HTR-8/SVneo (cell line): ENCODE data around the gene RAB11FIP4.
A peak's percentile ranks its signal among the peaks of the same experiment; 100 is the strongest.

Experiments
- DNase-seq: peaks from one replicate; pipeline ENCODE4 v3.0.0; 2011; ENCODE audit warnings: low spot score, mixed read lengths; ENCODE audit not compliant: insufficient read length
- FAIRE-seq: peaks from 2 replicates; lab custom pipeline; 2011; peaks lifted over from hg19 to GRCh38; lab: Jason Lieb, UNC

RAB11FIP4 gene

DNA sequence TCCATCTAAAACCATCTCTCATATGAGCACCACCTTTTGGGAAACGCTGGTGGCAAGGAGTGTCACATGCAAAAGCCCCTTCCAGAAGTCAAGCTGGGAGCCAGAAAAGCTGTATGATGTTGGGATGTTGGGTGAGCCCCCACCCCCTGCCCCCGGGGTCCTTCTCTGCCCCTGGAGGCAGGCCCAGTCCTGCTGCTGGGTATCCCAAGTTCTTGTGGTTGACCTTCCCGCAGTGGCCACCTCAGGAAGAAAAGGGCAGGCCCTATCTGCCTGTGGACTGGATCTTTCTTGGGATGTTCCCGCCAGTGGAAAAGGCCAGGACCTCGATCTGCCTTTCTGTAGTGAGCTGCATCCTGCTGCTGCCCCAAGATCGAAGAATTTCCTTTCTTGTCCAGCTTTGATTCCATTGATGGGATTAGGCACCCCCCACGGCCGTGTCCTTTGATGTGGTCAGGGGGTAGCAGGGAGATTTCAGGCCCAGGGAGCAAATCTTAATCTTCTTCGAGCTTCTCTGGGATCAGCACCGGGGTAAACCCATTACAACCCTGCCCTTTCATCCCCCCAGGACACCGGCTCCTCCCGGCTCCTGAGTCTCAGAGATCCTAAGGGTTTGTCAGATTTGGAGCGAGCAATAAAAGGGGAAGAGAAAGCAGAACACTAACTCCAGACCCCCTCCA is 165.6 kb downstream of the RAB11FIP4 start:
- no peak for FAIRE-seq
- no peak for DNase-seq

DNA sequence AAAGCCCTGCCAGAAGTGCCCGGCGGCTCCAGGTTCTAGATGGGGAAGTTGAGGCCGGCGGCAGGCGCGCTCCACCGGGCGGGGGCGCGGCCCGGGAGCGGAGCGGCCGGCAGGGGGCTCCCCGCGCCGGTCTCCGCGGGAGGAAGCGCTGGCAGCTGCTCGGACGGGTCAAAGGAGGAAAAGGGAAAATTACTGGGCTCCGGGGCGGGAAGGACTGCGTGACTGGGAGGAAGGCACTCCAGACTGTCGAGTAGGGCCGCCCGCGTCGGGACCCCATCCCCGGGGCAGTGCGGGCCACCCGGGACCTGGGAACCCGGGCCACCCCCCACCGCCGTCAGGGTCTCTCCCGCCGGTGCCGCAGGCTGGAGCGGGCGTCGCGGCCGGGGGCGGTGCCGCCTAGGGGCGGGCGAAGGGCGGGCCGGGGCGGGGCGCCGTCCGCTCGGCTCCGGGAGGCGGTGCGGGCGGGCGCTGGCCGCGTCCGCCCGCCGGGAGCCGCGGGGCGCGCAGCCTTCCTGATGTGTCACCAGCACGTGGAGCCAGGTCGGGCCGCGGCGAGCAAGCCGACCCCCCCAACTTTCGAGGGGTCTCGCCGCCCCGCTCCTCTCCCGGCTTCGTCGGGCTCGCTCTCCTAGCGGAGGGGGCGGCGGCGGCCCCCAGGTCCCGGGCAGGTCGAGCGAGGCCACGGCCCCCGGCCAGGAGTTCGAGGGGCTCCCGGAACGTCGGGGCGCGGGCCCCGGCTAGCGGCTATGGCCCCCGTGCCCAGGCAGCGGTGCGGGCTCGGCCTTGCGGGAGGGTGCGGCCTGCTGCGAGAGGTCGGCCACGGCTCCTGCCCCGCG is 167.5 kb downstream of the RAB11FIP4 start:
- FAIRE-seq: peak; percentile 55
- peak; percentile 86 for DNase-seq

DNA sequence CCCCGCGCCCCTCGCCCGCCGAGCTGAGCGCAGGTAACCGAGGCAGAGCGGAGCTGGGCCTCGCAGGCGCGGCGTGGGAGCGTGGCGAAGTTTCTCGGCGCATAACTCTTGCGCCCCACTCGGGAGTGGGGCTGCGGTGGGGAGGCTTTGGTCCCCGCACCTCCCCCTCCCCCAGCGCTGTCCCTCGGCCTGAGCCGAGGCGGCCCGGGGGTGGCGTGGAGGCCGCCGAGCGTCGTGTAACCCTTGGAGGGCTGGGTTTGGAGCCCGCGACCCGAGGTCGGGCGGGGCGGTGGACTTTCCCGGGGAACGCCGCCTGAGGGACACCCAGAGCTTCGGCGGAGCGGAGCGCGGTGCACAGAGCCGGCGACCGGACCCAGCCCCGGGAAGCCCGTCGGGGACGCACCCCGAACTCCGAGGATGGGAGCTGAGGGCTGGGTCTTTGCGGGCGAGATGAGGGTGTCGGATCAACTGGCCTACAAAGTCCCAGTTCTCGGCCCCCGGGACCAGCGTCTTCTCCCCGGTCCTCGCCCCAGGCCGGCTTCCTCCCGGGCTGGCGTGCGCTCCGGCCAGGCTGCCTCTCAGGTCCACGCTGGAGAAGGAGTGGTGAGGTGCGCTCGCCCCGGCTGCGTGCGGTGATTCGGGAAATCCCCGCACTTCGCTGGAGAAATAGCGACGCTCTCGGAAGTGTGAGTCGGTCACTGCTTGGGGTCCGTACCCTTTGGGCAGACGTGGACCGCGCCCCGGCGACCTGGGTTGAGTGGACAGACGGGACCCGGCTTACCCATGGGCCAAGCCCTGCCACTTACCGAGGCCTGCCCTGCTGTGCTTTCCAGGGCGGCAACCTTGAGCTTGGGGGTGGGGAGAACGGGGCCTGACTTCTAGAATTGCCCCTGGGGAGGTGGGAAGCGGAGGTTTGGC is 168.4 kb downstream of the RAB11FIP4 start:
- no peak for FAIRE-seq
- DNase-seq: no peak

DNA sequence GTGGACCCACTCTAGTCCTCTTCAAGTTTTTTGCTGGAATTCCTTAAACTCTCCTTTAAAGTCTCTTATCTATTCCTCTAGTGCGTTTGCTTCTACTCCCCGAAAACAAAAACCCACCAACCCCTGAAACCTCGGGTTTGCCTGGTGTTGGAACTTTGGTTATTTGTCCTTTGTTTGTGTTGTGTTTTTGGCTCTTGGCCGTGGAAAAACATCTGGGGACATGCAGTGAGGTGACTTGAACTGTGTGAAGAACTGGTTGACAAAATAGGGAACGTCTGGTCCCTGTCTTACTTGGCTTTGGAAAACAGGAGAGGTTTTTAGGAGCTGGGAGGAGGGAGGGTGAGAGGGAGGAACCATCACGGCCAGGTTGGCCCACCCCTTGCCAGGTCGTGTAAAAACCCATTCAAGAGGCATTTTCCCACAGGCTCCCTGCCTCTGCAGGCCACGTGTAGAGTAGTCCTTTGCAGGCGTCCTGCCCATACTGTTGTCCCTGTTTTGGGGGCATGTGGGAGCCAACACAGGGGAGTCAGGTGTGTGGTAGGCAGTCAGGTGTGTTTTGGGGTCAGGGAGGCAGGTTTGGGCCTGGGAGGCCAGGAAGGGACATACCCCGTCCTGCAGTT is 169.3 kb downstream of the RAB11FIP4 start:
- FAIRE-seq: no peak
- no peak for DNase-seq

DNA sequence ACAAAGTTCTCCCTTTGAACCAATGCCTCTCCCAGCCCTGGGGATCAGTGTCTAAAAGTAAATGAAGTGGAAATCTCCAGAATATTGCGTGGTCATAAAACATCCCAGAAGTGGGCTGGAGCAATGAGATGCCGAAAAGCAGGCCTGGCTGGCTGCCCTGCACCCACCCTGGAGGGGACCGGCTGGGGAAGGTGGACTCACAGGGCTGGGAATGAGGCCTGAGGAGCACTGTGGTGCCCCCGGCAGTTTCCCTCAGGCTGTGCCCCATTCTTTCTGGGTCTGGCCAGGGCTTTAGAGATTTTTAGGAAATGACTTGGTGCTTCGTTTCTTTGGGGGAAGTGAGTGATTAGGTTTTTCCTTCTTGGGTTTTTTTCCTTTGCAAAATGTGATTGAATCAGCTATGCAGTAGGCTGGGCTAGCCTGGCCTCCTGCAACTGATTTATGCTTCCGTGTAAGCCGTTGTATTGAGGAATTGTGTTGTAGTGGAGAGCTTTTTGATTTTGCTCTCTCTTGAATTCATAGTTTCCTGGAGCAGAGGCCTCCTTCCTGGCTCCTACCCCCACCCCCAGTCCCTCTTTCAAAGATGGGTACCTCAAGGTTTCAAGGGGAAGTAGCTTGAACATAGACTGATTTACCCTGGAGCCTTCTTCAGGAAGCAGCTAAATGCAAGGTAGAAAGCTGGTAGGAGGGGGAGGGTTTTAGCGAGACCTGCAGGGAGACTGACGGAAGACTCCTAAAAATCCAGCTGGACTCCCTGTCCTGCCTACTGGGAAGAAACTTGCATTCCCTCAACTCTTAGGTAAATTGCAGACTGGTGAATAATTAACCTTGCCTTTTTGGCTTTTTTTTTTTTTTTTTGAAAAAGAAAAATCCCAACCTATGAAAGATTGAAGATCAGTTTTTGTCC is 170.2 kb downstream of the RAB11FIP4 start:
- FAIRE-seq (no peak), DNase-seq (no peak)

DNA sequence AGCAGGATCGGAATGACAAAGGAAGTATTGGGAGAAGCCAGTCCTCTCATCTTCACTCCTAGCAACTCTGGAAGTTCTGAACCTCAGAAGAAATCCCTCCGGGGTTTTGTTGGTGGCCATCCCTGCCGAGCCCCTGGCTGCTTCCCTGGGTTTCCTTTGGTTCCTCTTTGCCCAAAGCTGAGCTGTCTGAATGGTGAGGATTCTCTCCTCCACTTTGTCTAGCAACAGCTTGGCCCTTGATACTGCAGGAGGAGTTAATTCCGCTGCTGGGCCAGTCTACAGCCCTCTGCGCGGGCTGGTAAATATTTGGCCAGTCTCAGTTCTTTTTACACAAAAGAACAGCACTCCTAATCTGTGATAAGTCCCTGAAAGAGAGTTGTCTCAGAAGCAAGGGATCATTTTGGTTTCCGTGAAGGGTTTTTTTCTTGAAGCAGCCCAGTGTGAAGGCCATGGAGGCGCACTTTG is 170.9 kb downstream of the RAB11FIP4 start:
- DNase-seq (no peak), FAIRE-seq (no peak)

DNA sequence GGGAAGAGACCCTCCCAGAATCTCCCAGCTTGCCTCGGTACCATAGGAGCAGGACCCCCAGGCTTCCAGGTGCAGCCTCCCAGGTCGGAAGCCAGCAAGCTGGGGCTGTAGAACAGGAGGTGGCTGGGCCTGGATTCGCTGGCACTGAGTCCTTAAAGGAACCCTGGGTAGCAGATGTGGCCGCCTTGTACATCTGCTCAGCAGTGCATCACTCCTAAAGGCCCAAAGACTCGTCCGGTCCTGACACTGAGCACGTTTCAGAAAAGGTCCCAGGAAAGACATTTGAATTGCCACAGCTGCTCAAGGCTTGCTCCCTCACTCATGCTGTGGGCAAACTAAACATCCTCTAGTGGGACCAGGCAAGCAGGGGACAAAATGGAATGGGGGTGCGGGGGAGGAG is 172.8 kb downstream of the RAB11FIP4 start:
- no peak for FAIRE-seq
- no peak for DNase-seq

DNA sequence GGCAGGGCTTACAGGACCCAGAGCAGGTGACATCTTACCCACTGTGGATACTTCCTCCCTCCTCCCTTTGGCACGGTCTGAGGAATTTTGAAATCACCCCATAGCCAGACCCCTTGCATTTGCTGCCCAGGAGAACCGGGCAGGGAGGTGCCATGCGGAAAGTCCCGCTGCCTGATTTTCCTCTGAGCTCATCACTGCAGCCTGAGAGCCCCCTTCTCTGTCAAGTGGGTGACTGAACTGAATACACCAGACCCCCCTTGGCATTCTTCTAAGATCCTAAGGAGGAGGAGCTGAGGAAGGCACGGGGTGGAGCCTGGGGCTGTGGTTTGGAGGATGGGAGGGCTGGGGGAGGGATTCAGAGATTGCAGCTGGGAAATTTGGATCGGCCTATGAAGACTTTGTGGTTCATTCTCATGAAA is 173.4 kb downstream of the RAB11FIP4 start:
- FAIRE-seq: no peak
- DNase-seq: peak; percentile 61

DNA sequence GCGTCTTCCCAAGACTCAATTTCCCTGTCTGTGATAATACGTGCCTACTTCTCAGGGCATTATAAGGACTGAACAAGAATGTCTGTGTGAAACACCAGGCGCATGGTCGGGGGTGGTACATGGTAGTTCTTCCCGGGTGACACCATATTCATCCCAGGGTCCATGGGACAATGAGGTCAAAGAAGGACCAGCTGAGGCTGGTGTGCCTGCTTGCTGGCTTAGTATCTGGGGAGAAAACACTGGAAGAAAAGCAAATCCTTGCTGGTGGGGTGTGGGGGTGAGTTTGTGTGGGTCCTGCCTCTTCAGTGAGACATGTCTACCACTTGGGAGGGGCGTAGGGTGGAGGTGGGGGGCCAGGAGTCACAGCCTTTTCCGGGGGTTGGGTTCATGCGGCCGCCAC is 174.2 kb downstream of the RAB11FIP4 start:
- FAIRE-seq (no peak), DNase-seq (no peak)

DNA sequence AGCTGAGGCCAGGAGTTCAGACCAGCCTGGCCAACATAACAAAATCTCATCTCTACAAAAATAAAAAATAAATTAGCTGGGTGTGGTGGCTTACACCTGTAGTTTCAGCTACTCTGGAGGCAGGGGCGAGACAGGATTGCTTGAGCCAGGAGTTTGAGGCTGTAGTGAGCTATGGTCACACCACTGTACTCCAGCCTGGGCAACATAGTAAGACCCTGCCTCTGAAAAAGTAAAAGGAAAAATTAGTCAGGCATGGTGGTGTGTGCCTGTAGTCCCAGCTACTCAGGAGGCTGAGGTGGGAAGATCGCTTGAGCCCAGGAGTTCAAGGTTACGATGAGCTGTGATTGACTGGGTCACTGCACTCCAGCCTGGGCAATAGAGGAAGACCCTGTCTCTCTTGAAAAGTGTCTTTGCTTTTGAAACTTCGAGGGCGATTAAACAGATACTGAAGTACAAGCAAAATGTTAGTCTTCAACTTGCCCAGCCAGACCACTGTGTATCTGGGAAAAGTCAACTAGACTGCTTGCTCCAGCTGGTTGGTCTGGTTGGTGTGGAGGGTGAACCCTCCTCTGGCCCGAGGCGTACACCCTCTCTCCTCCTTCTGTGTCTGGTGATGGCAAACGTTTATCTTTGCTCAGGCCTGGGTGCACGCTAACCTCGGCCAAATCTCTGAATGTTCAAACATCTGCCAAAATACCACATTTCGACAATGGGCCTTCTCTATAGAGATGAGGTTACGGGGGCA is 174.9 kb downstream of the RAB11FIP4 start:
- peak; percentile 69 for FAIRE-seq
- DNase-seq: no peak

DNA sequence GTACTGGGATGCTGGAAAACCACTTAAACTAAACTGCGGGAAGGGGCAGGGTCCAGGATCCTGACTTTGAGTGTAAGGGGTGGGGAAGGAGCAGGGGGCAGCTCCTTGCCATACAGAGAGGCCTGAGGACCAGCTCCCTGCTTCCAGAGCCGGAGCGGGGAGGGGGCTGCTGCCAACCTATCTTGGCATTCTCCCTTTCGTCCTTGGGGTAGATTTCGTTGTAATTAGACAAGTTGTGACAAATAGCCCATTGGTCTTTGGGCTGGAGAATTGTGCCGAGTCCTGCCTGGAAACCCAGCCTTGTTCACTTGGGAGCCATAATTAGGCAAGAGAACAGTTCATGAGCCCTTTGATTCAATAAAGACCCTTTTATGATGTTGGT is 175.5 kb downstream of the RAB11FIP4 start:
- no peak for FAIRE-seq
- no peak for DNase-seq

DNA sequence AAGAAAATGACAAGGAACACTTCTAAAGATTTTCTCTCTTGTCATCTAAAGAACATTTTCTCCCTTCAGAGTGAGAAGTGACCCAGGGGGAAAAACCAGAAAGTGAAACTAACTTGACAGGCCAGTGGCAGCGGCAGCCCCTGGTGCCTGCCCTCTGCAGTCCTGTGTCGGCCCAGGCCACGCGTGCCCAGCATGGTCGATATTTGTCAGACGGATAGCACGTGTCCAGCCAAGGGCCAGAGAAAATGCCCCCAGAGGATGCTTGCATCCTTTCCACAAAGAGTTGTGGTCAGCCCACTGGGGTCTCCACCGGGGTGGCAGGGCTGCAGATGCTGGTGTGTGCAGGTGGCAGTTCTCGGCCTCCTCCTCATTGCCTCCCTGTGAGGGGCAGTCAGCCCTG is 176.6 kb downstream of the RAB11FIP4 start:
- no peak for FAIRE-seq
- DNase-seq: no peak

DNA sequence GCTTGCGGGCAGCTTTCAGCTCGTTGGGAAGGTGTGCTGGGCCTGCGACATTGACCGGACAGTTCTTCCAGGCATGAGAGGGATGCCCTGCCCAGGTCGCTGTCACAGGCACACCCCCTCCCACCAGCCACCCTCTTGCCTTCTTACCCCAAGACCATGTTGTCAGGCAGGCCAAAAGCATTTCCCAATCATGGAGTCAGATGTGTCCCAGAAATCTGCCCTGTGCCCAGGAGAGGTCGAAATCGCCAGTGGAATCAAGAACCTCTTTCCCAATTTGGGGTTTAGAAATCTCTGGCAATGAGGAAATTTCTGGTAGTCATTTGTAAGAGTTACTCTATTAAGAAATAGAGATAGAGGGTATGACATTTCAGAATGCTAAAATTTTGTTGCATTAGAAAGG is 177.1 kb downstream of the RAB11FIP4 start:
- DNase-seq: no peak
- FAIRE-seq: no peak

DNA sequence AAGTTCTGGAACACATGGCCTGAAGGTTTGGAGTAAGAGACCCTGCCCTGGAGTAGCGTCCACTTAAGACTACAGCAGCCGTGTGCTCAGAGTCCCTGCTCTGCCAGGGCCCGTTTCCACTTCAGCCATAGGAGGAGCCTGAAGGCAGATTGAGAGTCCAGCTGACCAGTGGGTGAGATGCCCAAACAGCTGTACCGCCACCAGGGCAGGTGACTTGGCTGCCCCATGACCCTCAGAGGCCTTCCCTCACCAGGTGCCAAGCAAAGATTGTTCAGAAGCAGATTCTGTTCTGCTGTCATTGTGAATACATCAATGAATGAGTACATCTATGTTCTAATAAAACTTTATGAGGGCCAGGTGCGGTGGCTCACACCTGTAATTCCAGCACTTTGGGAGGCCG is 178.8 kb downstream of the RAB11FIP4 start:
- no peak for FAIRE-seq
- no peak for DNase-seq

DNA sequence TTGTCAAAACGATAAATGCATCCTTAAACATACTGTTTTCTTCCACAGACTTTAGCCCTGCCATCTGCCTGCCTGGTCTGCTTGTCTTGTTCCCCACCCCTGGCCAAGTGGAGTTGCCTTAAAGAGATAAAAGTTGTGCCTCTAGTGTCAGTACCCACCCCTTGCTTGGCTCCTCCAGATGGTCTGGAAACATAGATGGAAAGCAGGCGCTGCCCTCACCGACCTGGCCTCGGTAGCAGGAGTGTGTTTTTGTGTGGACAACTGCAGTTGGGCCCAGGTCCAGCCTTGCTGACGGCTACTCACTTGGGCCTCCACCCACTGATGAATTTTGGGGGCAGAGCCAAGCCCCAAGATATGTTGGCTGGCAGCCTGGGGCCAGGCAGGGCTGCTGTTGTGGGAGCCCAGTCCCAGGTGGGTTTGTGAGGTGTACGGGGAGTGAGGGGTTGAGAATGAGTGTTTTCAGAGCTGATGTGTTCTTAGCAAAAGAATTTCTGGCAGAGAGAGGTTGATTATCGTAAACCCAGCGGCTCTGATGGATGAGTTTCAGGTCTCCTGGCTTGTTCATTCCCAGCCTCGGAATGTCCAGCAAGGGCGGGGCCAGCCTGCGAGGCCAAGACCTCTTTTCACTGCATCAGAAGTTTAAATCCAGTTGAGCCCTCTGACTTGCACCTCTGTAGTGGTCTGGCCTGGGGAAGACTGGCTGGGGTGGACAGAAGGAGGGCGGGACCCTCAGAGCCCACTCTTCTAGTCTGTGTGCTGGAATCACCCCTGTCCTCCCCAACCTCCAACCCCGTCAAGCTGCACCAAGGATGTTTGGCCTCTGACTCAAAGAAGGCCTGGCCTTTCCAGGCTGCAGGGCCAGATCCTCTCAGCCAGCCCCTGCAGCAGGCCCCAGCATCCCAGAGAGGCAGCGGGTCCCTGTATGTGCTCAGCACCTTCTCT is 179.7 kb downstream of the RAB11FIP4 start:
- DNase-seq: peak; percentile 81
- FAIRE-seq: peak; percentile 68

DNA sequence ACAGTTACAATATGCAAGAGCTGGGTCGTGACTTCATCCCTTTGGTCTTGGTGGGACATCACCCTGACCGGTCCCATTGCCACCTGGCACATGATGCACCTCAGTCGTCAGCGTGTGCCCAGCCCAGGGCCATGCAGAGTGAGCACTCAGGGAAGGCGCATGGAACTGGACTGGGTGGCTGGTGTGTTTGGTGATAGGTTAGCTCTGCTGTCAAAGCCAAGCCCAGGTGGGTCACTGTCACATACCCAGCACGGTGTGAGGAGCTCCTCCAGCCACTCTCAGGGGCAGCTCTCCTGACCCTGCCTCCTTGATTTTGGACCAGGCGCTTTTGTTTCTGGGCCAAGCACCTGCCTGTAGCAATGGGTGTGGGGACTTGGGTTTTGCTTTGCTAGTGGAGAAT is 180.9 kb downstream of the RAB11FIP4 start:
- no peak for DNase-seq
- no peak for FAIRE-seq

DNA sequence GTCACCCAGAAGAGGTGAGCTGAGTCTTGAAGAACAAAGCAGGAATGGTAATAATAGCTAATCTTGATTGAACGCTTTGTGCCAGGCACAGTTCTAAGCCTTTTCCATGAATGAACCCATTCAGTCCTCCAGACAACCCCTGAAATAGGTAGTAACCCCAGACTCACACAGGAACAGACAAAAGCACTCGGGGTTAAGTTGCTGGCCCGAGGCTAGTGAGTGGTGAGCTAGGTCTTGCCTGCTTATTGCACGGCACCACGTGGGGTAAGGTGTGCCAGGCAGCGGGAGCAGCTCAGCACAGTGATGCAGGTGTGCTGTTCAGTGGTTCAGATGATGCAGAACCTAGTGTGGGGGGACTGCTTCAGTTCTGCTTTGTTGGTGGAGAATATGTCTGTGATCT is 181.6 kb downstream of the RAB11FIP4 start:
- DNase-seq (no peak), FAIRE-seq (peak; percentile 33)
